Spleen (tissue), 7 donors: ENCODE results near the gene MAD2L2.

Experiments
- POLR2A ChIP-seq, 3 donors: fragments of 450-650 bp; IDR thresholded peaks; one replicate each; pipeline ENCODE4 v1.5.1; 2017; ENCODE audit warnings: antibody characterized with exemption in 3 of 3, mild to moderate bottlenecking in 1 of 3
- POLR2AphosphoS5 ChIP-seq, 3 donors: sonication (generic); formaldehyde crosslinking; IDR thresholded peaks; one replicate each; pipeline ENCODE4 v1.5.1; 2017; ENCODE audit warnings: antibody characterized with exemption in 3 of 3
- TF ChIP-seq, protein P1 (sequence below), 11 experiments: fragments of 200-600 bp in 7 of 11; fragments of 450-650 bp in 4 of 11; sonication (generic) in 4 of 11; IDR thresholded peaks in 8 of 11; conservative IDR thresholded peaks in 3 of 11; 1 replicate in 7 of 11; 2 replicates in 4 of 11; pipeline versions ENCODE4 v1.4.0 to v1.8.0; 2016 to 2021; ENCODE audit warnings: antibody characterized with exemption in 11 of 11, inconsistent platforms in 4 of 11, mild to moderate bottlenecking in 1 of 11
- donor health status: DM: no; HTN: no; CAD: no; lungs with moderate emphysema.
- donor health status: DM: no; HTN: no; CAD: no.
- donor health status: DM: no; HTN: no; CAD: no.

GRCh38 chr1:11661103-11661502 is 19.8 kb downstream of the MAD2L2 start:
- TF ChIP-seq, protein P1, sequence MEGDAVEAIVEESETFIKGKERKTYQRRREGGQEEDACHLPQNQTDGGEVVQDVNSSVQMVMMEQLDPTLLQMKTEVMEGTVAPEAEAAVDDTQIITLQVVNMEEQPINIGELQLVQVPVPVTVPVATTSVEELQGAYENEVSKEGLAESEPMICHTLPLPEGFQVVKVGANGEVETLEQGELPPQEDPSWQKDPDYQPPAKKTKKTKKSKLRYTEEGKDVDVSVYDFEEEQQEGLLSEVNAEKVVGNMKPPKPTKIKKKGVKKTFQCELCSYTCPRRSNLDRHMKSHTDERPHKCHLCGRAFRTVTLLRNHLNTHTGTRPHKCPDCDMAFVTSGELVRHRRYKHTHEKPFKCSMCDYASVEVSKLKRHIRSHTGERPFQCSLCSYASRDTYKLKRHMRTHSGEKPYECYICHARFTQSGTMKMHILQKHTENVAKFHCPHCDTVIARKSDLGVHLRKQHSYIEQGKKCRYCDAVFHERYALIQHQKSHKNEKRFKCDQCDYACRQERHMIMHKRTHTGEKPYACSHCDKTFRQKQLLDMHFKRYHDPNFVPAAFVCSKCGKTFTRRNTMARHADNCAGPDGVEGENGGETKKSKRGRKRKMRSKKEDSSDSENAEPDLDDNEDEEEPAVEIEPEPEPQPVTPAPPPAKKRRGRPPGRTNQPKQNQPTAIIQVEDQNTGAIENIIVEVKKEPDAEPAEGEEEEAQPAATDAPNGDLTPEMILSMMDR (IDR thresholded peaks at IDR 0.05 in 8 of 11, conservative IDR thresholded peaks at IDR 0.05 in 3 of 11), result no peak
- TF ChIP-seq POLR2AphosphoS5 (IDR thresholded peaks at IDR 0.05) (no peak), POLR2A (IDR thresholded peaks at IDR 0.05) (no peak)
